ENCODE data around the gene DPH6.

The DPH6 gene

GRCh38 chr15:35567392-35567791 lies 21.4 kb upstream of the DPH6 start:
- no peak overlapping the region for H2AFZ ChIP-seq
- H3K4me2 ChIP-seq (ENCODE audit: low read length): no peak overlapping the region
- no peaks in the 10 kb centered on the region for H3K4me1 ChIP-seq
- no peak overlapping the region for H3K27ac ChIP-seq
- TF ChIP-seq CTCF (IDR thresholded peaks at IDR 0.05): no peak
- no peaks in the 10 kb centered on the region for H3K36me3 ChIP-seq (ENCODE audit: control insufficient read depth, insufficient read depth, low read length)
- H3K79me2 ChIP-seq: no peaks in the 10 kb centered on the region
- no peak overlapping the region for H3K4me3 ChIP-seq (ENCODE audit: low read depth, low read length)
- no peaks in the 10 kb centered on the region for H3K9me3 ChIP-seq (ENCODE audit: control insufficient read depth, low read length)
- H3K9ac ChIP-seq: no peak overlapping the region
- H3K27me3 ChIP-seq (ENCODE audit: control insufficient read depth, insufficient read depth, low read length): no peaks in the 10 kb centered on the region

GRCh38 chr15:35566991-35567390 lies 21.0 kb upstream of the DPH6 start:
- TF ChIP-seq CTCF (IDR thresholded peaks at IDR 0.05): no peak
- no peaks in the 10 kb centered on the region for H3K4me1 ChIP-seq
- H2AFZ ChIP-seq: no peak overlapping the region
- H3K4me2 ChIP-seq (ENCODE audit: low read length): no peak overlapping the region
- H3K4me3 ChIP-seq (ENCODE audit: low read depth, low read length): no peak overlapping the region
- no peak overlapping the region for H3K9ac ChIP-seq
- no peaks in the 10 kb centered on the region for H3K79me2 ChIP-seq
- H3K36me3 ChIP-seq (ENCODE audit: control insufficient read depth, insufficient read depth, low read length): no peaks in the 10 kb centered on the region
- no peak overlapping the region for H3K27ac ChIP-seq
- H3K27me3 ChIP-seq (ENCODE audit: control insufficient read depth, insufficient read depth, low read length): no peaks in the 10 kb centered on the region
- no peaks in the 10 kb centered on the region for H3K9me3 ChIP-seq (ENCODE audit: control insufficient read depth, low read length)

GRCh38 chr15:35565901-35566300 lies 19.9 kb upstream of the DPH6 start:
- Histone ChIP-seq H3K27me3 (ENCODE audit: control insufficient read depth, insufficient read depth, low read length) (no peaks in the 10 kb centered on the region), H3K4me3 (ENCODE audit: low read depth, low read length) (no peak overlapping the region), H3K27ac (no peak overlapping the region), H3K4me2 (ENCODE audit: low read length) (no peak overlapping the region), H3K4me1 (no peaks in the 10 kb centered on the region), H2AFZ (no peak overlapping the region), H3K9me3 (ENCODE audit: control insufficient read depth, low read length) (no peaks in the 10 kb centered on the region), H3K36me3 (ENCODE audit: control insufficient read depth, insufficient read depth, low read length) (no peaks in the 10 kb centered on the region), H3K9ac (no peak overlapping the region), H3K79me2 (no peaks in the 10 kb centered on the region)
- no peak for TF ChIP-seq CTCF (IDR thresholded peaks at IDR 0.05)

- H3K4me3 ChIP-seq (ENCODE audit: low read depth, low read length): no peak overlapping the region
- no peak for TF ChIP-seq CTCF (IDR thresholded peaks at IDR 0.05)
Observed at GRCh38 chr15:35562641-35563040, 16.7 kb upstream of the DPH6 start.

GRCh38 chr15:35561308-35561707 lies 15.3 kb upstream of the DPH6 start:
- H3K4me2 ChIP-seq (ENCODE audit: low read length): no peak overlapping the region
- no peak overlapping the region for H3K4me3 ChIP-seq (ENCODE audit: low read depth, low read length)
- no peak overlapping the region for H3K9ac ChIP-seq
- no peaks in the 10 kb centered on the region for H3K79me2 ChIP-seq
- H3K27me3 ChIP-seq (ENCODE audit: control insufficient read depth, insufficient read depth, low read length): no peaks in the 10 kb centered on the region
- no peak overlapping the region for H2AFZ ChIP-seq
- no peaks in the 10 kb centered on the region for H3K36me3 ChIP-seq (ENCODE audit: control insufficient read depth, insufficient read depth, low read length)
- no peak overlapping the region for H3K27ac ChIP-seq
- no peaks in the 10 kb centered on the region for H3K9me3 ChIP-seq (ENCODE audit: control insufficient read depth, low read length)
- TF ChIP-seq CTCF (IDR thresholded peaks at IDR 0.05): no peak
- no peaks in the 10 kb centered on the region for H3K4me1 ChIP-seq

More at GRCh38 chr15:35562641-35563040, 16.7 kb upstream of the DPH6 start:
- Histone ChIP-seq H3K79me2 (no peaks in the 10 kb centered on the region), H3K9ac (no peak overlapping the region), H3K36me3 (ENCODE audit: control insufficient read depth, insufficient read depth, low read length) (no peaks in the 10 kb centered on the region), H3K4me1 (no peaks in the 10 kb centered on the region), H3K27me3 (ENCODE audit: control insufficient read depth, insufficient read depth, low read length) (no peaks in the 10 kb centered on the region), H3K4me2 (ENCODE audit: low read length) (no peak overlapping the region), H3K9me3 (ENCODE audit: control insufficient read depth, low read length) (no peaks in the 10 kb centered on the region), H2AFZ (no peak overlapping the region), H3K27ac (no peak overlapping the region)
